Activated CD4-positive, alpha-beta T cell treated with anti-CD3 and anti-CD28 coated beads, Interleukin-2, amount 50 U/mL, for 4 hours (primary cell): ENCODE measurements around the gene ZDHHC21.
"Not testable (repeated sequence)": the region's sequence is repeated elsewhere in the genome, so short reads cannot be mapped to it uniquely, and the experiment has no call there.

Source experiments
- DNase-seq, 2 experiments: peaks; one replicate each; pipeline ENCODE4 v3.0.0-alpha.2; 2020

Gene ZDHHC21

DNA sequence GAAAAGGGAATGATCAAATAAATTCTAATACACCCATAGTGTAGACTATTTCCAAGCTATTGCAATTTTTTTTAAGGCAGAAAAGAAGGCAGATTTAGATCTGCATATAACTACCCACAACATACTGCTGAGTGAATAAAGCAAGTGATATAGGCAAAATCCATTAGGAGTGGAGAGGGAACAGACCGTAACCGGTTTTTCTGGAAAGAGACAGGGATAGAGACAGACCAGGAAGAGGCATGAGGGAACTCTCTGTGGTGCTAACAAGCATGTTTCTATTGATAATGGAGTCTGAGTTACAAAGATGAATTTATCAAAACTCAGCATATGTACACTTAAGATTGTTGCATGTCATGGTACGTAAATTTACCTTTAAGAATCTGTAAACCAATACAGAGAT, 14.5 kb downstream of the ZDHHC21 start:
- DNase-seq: no peak

DNA sequence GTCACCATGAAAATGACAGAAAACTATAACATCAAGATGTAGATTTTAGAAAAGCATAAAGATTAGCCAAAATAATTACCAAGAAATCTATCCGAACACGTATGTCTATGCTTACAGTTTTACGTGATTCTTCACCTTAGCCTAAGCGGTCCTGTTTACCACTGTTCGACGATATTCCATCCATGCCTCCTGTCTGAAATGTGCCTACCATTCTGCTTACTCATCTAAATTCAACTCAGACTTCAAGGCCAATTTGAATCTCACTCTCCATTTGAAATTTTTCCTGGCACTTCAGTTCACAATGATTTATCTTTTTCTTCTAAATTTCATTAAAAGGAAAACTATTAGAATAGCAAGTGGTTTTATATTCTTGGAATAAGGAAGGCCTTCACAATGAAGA, 15.4 kb downstream of the ZDHHC21 start:
- DNase-seq: no peak

DNA sequence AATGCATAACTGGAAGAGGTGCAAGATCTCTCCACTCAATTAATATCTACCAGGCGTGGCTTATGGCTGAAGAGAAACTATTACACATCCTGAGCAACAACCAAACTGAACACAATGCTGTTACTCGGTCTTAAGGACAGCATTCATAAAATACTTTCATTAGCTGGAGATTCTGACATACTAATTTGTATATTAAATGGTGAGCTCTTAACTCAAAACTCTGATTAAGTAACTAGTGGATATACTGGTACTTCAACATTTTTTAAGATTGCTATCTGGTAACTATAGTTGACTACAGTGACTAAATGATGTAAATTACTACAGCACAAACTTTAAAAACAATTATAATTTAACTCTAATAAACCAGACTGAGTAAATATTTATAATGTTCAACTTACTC, 15.8 kb downstream of the ZDHHC21 start:
- DNase-seq: no peak

DNA sequence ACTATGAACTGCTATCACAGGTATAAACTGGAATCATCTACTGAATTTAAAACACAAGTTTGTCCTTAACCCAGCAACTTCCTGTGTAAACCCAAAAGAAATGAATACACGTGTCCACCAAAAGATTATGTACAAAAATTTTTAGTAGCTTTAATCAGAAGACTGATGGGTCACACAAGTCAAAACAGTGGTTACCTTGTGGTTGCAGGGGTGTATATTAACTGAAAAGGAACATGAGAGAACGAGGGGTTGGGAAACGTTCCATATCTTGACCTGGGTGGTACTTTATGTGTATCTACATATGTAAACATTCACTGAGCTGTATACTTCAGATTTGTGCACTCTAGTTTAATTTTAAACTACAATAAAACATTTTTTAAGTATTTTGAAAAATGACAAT, 18.6 kb downstream of the ZDHHC21 start:
- no peak for DNase-seq

DNA sequence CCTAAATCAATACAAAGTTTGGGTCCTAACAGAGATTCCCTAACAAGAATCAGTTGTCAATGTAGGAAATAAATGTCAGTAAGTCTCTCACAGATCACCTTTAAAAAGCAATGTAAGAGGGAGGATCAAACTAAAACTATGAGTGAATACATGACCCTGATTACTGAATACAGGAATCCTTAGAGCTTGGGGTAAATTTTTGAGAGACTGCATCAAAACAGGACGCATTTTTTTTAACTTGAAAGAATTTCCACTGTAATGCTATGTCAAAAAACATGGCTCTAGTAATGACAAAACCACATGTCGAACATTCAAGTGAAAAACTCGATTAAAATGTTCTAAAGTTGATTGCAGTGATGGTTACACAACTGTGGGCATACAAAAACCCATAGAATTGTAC, 21.9 kb downstream of the ZDHHC21 start:
- no peak for DNase-seq

DNA sequence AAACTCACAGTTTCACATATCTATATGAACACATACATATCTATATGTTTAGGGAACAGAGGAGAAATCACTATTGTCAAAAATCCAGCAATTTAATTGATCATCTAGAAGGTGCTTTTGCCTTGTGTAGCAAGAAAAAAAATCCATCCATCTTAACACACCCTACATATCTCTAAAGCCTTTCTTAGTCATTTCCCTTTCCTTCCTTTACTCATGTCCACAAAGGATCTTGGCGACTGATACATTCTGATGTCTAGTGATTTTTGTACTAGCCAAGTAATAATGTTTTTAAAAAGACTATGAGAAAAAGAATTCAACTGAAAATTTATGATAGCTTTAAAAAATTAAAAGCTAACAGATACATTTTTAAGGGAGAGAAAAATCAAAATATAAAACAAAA, 22.5 kb downstream of the ZDHHC21 start:
- no peak for DNase-seq

DNA sequence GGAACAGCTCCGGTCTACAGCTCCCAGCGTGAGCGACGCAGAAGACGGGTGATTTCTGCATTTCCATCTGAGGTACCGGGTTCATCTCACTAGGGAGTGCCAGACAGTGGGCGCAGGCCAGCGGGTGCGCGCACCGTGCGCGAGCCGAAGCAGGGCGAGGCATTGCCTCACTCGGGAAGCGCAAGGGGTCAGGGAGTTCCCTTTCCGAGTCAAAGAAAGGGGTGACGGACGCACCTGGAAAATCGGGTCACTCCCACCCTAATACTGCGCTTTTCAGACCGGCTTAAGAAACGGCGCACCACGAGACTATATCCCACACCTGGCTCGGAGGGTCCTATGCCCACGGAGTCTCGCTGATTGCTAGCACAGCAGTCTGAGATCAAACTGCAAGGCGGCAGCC, 29.2 kb downstream of the ZDHHC21 start:
- DNase-seq: not testable (repeated sequence)

DNA sequence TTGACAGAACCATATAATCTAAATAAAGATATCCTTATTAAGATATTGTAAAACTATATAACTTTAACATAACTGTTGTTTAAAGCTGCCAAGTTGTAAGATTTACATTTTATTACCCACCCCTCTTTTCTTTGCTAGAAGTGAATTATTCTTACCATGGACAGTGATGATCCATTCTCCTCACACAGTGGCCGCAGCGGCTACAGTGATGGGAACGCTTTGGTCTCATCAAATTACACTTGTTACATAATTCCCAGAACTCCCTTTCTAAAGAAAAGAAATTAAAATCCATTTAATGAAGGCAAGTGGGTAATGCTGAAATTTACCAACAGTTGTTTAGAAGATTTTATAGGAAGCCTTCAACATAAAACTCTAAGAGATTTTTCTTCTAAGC, 31.2 kb downstream of the ZDHHC21 start:
- DNase-seq: no peak

DNA sequence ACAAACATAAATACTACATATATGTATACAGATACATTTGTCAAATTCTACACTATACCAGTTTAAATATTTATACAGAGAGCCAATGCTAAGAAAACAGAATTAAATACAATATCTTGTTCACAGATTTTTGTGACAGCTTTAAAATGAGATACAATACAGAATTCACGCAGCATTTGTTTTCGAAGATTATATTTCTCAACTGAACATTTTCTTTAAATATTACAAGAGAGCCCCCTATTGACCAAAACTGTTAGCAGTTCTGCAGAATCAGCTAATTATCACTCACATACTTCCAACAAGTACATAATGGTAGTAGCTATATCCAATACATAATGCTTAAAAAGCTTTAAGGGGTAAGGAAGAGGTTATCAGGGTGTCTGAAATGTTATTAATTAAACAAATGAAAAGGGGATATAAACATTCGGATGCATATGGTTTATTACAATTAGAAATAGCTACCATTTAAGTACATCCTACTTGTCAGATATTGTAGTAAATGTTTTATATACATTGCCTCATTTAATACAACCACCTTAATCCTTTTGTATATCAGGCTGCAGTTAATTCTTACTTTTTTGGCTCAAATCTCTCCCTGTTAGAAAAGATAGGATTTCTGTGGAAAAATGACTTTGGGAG, 31.7 kb downstream of the ZDHHC21 start:
- no peak for DNase-seq

DNA sequence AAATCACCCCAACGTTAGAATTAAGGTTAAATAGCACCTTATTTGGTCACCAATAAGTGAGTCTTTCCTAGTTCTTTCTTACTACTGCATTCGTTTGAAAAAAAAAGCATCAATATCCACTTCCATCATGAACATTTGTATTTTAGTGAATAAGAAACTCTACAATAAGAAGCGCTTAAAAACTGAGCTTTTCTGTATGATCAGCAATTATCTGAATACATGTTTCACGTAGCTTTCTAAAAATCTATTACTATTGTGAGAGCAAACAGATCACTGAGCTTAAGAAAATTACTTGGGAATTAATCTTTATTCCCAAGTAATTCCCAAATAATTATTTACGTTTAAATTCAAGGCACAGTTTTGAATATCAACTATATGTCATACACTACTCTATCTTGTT, 32.5 kb downstream of the ZDHHC21 start:
- DNase-seq: no peak

DNA sequence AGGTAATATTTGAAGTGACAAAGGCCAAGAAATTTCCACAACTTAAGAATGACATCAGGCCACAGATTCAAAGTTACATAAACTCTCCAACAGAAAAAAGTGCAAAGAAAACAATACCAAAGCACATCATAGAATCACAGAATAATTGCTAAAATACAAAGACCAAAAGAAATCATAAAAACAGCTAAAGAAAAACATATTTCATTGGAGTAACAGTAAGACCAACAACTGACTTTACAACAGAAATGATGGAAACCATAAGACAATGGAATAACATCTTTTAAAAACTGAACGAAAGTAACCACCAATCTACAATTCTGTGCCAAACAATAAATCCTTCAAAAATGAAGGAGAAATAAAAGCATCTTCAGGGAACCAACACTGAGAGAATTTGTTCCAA, 38.3 kb downstream of the ZDHHC21 start:
- DNase-seq: no peak

DNA sequence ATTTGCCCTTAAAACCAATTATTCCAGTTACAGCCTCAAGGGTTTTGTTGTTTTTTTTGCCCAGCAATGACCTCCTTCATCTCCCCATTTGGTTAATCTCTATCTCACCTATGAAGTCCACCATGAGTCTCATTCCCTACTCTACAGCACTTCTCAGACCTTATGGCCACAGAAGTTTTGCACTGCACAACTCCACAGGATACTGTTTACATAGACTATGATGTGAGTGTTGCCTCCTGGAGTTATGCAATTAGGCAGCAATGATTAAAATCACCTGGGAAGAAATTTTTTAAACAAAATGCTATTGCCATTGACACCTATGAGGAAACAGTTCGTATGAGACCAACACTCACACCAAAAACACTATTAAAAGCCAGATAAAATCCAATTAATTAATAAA, 39.7 kb downstream of the ZDHHC21 start:
- no peak for DNase-seq

DNA sequence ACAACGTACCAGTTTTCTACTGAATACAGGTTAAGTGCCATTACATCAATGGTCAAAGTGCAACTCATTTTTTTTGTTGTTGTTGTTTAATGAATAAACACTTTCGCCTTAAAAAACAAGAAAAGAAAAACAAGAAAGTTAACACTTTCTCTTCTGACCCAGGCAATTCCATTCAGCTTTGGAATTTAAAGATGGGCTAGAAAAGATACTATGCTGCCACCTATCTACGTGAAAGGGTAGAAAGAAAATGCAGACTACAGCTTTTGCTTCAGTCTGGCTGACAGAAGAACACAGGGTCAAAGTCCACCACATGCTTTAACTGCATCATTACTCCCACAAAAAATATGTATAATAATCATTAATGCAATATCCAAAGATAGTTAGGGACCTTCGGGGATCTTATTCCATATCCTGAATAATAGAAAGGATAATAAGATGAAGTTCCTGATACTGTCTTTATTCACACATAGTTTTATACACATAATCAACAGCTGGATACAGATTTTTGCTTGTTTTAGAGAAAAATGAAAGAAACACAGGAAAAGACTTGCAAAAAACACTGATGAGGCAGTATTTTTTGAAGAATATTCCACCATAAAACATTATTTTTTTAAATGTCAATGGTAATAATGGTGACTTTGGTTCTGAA, 40.4 kb downstream of the ZDHHC21 start:
- DNase-seq: no peak

DNA sequence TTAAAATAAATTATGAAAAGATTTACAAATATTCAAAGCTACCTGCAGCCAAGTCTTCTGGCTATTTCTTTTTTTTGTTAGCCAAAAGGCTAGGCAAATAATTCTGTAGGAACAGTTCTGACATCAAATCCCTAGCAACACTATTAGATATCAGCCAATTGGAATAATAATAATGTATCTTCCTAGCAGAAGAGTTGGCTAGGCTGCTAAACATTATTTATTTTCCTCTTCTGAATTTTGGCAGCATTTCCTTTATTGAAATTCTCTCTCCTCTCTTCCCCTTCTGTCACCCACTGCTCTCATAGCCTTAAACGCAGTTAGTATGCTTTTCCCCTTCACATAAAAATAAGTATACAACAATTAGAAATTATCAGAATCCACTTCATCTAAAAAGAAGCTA, 42.6 kb downstream of the ZDHHC21 start:
- no peak for DNase-seq

DNA sequence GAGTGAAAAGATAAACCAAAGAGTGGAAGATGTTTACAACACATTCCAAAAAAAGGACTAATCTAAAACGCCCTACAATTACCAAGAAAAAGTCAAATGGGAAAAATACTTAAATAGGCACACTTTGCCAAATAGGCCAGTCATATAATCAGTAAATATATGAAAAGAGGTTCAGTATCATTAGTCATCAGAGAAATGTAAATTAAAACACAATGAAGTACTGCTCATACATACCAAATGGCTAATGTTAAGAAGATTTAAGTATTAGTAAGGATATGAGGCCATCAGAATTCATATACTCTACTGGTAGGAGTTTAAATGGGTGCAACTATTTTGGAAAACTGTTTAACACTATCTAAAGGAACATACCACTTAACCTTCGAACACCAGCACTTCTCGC, 47.6 kb downstream of the ZDHHC21 start:
- DNase-seq: no peak

DNA sequence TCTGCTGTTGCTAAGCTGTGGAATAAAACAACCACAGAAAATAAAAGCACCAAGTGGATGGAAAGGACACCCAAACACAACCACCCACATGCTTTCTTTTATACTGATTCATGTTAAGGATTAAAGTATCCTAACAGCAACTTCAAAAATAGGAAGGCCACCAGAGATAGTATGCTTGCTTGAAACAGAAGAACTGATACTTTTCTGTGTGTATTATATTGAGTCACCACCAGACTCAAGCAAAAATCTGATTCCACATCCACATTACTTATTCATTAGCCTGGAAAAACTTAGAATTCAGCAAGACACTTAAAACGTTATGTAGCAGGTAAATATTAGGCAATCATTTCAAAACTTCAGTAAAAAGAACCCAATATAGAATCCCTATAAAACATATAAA, 52.3 kb downstream of the ZDHHC21 start:
- DNase-seq: no peak

DNA sequence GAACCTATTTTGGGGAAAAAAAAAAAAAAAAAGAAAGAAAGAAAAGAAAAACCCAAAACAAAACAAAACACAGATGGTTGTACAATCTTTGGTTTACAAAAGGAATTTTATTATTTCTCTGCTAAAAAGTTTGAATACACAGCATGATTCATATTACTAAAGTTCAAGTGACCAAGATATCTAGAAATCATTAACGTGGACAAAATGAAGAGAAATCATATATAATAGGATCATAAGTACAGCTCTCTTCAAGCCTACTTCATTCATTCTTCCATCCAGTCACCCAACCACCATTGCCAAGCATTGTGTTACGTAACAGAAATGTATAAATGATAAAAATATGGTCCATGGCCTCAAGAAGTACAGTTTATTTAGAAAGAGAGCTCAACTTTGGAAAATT, 52.9 kb downstream of the ZDHHC21 start:
- DNase-seq: no peak

DNA sequence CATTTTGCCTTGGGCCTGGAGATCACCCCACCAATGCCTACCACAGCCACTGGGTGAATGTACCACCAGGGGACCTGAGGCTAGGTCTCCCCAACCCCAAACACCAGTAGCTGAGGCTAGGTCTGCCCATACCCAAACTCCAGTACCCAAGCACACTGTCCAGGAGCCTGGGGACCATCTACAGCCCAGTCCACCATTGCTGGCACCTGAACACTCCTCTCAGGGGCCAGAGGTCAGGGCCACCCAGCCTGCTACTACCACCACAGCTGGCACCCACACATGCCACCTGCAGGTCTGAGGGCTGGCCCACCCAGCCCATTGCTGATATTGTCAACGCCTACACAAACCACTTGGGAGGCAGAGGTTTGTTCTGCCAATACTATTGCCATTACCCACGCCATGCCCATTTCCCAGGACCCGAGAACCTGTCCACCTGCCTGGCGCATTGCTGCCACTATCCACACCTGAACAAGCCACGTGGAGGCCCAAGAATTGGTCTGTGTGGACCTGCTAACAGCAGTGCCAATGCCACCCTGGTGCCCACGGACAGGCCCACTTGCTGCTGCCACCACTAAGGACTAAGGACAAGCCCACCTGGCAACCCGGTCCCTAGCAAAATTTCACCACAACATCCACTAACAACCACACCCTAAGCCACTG, 59.2 kb downstream of the ZDHHC21 start:
- no peak for DNase-seq

DNA sequence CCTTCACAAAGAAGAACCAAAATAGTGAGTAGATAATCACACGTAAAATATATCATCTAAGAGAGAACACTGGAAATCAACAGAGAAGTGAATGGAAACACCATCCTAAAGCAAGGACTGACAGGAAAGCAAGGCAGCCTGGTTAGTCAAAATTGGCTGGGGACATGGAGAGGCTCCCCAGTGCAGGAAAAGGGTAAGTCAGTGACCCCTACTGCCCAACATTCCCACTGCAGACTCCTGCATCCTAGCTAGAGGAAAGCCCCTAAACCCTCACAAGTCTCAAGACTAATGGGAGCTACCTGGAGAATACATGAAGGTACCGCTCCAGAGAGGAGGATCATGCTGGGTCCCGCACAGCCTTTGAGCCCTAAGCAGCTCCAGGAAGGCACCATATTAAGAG, 60.1 kb downstream of the ZDHHC21 start:
- DNase-seq: no peak

DNA sequence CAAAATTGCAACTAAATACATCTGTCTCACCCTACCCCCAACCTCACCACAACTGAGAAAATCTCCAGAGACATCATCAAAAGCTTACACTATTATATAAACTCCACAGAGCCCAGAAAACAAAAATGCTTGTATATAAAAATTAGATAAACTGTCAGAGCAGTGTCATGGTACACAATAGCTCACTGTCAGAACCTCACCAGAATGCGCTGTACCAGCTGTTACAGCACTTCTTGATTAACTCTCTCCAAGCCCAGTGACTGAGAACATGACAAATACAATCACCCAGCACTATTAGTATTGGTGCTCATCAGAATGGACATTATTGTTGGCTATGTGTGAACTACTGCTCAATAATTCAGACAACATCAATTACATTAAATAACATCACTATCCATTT, 65.7 kb downstream of the ZDHHC21 start:
- no peak for DNase-seq

DNA sequence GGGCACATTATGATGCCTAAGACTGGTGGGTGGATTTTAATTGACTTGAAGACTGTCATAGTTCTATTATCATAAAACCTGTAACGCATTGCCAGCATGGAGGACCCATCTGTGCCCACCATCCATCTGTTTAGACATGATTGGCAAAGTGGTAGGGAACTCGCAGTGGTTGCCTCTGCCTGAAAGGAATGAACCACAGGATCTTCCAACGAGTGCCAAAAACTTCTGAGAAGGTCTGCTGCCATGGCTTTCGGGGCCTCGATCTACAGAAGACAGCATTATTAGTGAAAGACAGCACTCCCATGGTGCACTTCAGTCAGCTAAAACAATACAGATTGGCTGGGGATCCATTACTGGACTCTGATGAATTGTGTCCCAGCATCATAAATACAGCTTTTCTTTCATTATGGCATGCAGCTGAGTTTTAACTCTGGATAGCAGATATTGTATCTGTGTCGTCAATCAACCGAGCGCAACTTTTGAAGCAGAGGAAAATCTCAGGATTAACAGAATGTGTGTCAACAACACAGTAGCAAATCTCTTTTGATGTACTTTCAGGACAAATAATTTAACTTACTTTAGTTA, 74.3 kb downstream of the ZDHHC21 start:
- no peak for DNase-seq

DNA sequence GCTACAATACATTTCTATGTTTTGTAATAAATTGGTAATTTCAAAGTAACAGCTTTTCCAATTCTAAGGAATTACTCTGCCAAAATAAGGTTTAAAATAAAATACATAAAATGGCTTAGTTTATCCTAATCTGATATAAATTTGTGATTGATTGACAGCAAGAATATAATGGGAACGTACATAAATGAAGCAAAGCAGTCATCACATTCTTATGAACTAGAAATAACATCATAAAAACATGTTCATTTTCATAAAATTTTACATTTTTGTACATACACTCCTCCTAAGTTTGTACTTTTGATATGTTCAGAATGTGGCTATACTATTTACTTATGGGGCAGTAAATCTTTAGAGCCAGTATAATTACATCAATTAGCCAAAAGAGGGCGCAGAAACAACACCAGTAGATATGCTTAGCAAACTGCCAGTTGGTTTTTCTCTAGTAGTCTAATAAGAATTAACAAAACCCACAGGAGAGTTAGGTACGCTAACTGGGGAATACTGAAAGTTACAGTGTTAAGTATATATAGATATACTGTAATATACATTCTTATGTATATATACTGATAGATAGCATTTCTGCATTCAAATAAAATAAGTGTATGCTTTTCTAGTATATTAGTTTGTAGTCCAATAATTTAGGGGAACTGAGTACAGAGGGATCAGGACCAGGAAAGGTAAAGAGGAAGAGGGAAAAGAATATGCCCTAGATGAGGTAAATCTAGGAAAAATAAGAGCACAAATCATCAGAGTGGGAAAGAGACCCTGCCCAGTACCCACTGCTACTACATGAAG, 76.8 kb downstream of the ZDHHC21 start:
- no peak for DNase-seq

DNA sequence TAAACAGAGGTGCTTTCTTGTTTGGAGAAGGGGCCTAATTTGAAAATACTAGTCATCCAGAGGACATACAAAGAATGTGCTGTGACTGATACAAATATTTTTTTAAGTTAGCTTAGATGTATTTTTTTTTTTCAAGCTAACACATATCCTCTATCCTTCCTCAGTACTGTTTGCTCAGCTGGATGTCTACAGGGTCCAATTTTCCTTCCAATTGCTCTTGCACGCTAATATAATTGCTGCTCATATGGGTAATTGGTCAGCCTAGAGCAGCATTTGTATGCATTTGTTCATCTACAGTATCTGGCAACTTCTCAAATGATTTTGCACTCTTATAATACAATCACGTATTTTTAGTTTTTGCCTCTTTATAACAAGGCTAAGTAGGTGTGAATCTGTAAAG, 84.7 kb downstream of the ZDHHC21 start:
- DNase-seq: no peak
